ENCODE results near the gene SULF2. TPM values are rescaled to one million over a fixed set of nuclear protein-coding genes. Genes with fewer than 3 reads are reported as not detected.

Gene SULF2
- total RNA-seq, 1 donor from 2014 or later = 52.8 TPM

DNA sequence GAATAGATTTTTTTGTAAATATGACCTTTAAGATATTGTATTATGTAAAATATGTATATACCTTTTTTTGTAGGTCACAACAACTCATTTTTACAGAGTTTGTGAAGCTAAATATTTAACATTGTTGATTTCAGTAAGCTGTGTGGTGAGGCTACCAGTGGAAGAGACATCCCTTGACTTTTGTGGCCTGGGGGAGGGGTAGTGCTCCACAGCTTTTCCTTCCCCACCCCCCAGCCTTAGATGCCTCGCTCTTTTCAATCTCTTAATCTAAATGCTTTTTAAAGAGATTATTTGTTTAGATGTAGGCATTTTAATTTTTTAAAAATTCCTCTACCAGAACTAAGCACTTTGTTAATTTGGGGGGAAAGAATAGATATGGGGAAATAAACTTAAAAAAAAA, 130.9 kb downstream of the SULF2 start:
- Histone ChIP-seq H3K27ac (no peak overlapping the region), H3K36me3 (peaks cover 87% of the 10 kb centered on the region), H3K9me3 (no peaks in the 10 kb centered on the region), H3K27me3 (no peaks in the 10 kb centered on the region), H3K4me3 (no peak overlapping the region), H3K4me1 (no peaks in the 10 kb centered on the region)
- ATAC-seq (no peak), DNase-seq (no peak)
- TF ChIP-seq, protein P1, sequence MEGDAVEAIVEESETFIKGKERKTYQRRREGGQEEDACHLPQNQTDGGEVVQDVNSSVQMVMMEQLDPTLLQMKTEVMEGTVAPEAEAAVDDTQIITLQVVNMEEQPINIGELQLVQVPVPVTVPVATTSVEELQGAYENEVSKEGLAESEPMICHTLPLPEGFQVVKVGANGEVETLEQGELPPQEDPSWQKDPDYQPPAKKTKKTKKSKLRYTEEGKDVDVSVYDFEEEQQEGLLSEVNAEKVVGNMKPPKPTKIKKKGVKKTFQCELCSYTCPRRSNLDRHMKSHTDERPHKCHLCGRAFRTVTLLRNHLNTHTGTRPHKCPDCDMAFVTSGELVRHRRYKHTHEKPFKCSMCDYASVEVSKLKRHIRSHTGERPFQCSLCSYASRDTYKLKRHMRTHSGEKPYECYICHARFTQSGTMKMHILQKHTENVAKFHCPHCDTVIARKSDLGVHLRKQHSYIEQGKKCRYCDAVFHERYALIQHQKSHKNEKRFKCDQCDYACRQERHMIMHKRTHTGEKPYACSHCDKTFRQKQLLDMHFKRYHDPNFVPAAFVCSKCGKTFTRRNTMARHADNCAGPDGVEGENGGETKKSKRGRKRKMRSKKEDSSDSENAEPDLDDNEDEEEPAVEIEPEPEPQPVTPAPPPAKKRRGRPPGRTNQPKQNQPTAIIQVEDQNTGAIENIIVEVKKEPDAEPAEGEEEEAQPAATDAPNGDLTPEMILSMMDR (IDR thresholded peaks at IDR 0.05) = no peak
- intact Hi-C loops (cut with DNase I) = no loop called here

DNA sequence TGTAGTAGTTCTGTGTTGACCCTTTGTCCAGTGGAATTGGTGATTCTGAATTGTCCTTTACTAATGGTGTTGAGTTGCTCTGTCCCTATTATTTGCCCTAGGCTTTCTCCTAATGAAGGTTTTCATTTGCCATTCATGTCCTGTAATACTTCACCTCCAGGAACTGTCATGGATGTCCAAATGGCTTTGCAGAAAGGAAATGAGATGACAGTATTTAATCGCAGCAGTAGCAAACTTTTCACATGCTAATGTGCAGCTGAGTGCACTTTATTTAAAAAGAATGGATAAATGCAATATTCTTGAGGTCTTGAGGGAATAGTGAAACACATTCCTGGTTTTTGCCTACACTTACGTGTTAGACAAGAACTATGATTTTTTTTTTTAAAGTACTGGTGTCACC, 131.4 kb downstream of the SULF2 start:
- H3K9me3 ChIP-seq = no peaks in the 10 kb centered on the region
- no peak for ATAC-seq
- intact Hi-C loops (cut with DNase I) = no loop called here
- H3K27me3 ChIP-seq = no peaks in the 10 kb centered on the region
- no peak for DNase-seq
- no peak overlapping the region for H3K4me3 ChIP-seq
- no peaks in the 10 kb centered on the region for H3K4me1 ChIP-seq
- H3K27ac ChIP-seq = no peak overlapping the region
- TF ChIP-seq, protein P1 (IDR thresholded peaks at IDR 0.05) = no peak
- H3K36me3 ChIP-seq = peaks cover 88% of the 10 kb centered on the region

DNA sequence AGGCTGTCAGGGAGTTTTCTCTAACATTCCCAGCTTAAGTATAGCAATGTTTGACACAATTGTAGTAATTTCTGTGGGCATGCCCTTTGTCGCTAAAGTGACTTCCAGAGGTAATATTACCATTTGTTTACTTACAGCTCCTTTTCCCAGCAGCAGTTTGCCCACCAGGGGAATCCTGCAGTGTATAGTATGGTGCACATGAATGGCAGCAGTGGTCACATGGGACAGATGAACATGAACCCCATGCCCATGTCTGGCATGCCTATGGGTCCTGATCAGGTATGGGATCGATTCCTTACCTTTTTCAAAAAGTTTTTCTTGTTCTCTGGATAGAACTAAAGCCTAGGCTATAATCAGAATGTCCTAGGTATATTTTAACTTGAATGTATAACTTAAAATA, 132.5 kb downstream of the SULF2 start:
- Histone ChIP-seq H3K4me3 (no peak overlapping the region), H3K9me3 (no peaks in the 10 kb centered on the region), H3K36me3 (peaks cover 95% of the 10 kb centered on the region), H3K27ac (no peak overlapping the region), H3K27me3 (no peaks in the 10 kb centered on the region), H3K4me1 (no peaks in the 10 kb centered on the region)
- TF ChIP-seq, protein P1 (IDR thresholded peaks at IDR 0.05) = no peak
- ATAC-seq = no peak
- intact Hi-C loops (cut with DNase I) = no loop called here
- DNase-seq = no peak

DNA sequence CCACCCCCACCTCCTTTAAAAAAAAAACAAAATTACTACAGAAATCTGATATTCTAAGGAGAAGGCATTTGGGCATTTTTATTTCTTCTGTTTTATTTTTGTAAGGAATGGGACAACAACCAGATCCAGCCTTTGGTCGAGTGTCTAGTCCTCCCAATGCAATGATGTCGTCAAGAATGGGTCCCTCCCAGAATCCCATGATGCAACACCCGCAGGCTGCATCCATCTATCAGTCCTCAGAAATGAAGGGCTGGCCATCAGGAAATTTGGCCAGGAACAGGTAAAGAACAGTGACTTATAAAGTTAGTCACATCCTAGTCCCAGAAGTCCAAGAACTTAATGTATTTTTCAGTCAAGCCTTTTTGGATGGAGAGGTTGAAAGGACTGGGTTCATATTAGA, 133.0 kb downstream of the SULF2 start:
- peaks cover 95% of the 10 kb centered on the region for H3K36me3 ChIP-seq
- DNase-seq (no peak), ATAC-seq (no peak)
- intact Hi-C loops (cut with DNase I) = no loop called here
- no peak overlapping the region for H3K27ac ChIP-seq
- H3K4me1 ChIP-seq = no peaks in the 10 kb centered on the region
- H3K9me3 ChIP-seq = no peaks in the 10 kb centered on the region
- H3K4me3 ChIP-seq = no peak overlapping the region
- TF ChIP-seq, protein P1 (IDR thresholded peaks at IDR 0.05) = no peak
- no peaks in the 10 kb centered on the region for H3K27me3 ChIP-seq

DNA sequence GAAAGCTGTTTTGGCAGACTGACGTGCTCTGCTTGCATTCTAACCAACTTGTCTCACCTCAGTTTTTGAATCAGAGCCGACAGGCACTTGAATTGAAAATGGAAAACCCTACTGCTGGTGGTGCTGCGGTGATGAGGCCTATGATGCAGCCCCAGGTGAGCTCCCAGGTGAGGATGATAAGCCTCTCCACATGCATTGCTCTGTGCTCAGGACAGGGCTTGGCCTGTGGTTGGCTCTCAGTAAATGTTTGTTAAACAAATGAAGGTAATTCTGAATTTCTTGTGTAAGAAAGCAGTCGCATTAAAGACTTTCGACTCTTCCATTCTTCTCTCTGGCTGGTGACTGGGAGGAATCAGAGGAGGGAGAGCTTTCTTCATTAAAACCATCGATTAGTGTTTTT, 136.3 kb downstream of the SULF2 start:
- ATAC-seq (no peak), DNase-seq (no peak)
- Histone ChIP-seq H3K36me3 (peaks cover 91% of the 10 kb centered on the region), H3K4me1 (no peaks in the 10 kb centered on the region), H3K27me3 (no peaks in the 10 kb centered on the region), H3K27ac (no peak overlapping the region), H3K4me3 (no peak overlapping the region), H3K9me3 (no peaks in the 10 kb centered on the region)
- TF ChIP-seq, protein P1 (IDR thresholded peaks at IDR 0.05) = no peak
- intact Hi-C loops (cut with DNase I) = no loop called here

DNA sequence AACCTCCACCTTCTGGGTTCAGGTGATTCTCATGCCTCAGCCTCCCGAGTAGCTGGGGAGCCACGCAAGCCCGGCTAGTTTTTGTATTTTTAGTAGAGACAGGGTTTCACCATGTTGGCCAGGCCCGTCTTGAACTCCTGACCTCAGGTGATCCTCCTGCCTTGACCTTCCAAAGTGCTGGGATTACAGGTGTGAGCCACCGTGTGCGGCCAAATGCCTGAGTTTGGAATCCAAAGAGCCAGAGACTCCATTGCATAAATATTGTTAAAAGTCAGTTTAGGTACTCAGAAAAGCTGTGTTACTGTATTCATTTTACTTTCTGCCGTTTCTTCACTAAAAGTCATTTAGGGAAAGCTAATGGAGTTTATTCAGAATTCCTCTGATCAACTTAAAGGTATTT, 137.3 kb downstream of the SULF2 start:
- H3K4me3 ChIP-seq = no peak overlapping the region
- TF ChIP-seq, protein P1 (IDR thresholded peaks at IDR 0.05) = no peak
- no peaks in the 10 kb centered on the region for H3K27me3 ChIP-seq
- intact Hi-C loops (cut with DNase I) = no loop called here
- DNase-seq (no peak), ATAC-seq (no peak)
- no peaks in the 10 kb centered on the region for H3K4me1 ChIP-seq
- H3K27ac ChIP-seq = no peak overlapping the region
- H3K36me3 ChIP-seq = peaks cover 91% of the 10 kb centered on the region
- no peaks in the 10 kb centered on the region for H3K9me3 ChIP-seq
